ENCODE results near the gene STAG1.
"Not testable (repeated sequence)": the region's sequence is repeated elsewhere in the genome, so short reads cannot be mapped to it uniquely, and the experiment has no call there.

STAG1 gene

DNA sequence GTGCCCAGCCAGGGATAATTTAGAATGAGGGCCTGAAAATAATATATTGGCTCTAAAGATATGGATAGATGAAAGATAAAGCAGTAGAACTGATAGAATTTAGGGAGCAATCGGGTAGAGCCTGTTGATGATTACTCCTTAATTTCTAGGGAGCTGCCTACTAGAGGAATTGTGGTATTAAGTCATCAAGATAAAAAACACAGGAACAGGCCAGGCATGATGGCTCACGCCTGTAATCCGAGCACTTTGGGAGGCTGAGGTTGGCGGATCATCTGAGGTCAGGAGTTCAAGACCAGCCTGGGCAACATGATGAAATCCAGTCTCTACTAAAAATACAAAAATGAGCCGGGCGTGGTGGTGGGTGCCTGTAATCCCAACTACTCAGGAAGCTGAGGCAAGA lies 371.6 kb downstream of the STAG1 start:
- no peak for DNase-seq

DNA sequence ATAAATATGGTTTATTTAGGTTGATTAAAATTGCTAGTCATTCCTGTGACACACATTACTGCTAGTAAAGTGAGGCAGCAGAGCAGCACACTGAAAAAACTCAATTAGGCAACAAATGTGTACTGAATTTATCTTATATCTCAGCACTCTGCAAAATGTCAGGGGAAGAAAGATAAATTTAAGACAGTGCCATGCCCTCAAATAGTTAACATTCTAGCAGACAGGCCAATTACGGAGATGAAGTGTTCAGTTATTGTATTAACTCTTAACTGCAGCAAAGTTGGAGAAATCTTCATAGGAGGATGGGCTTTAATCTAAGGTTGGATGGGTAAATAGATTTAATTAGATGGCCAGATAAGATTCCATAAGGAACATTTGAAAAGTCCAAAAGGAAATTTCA lies 374.2 kb downstream of the STAG1 start:
- no peak for DNase-seq

DNA sequence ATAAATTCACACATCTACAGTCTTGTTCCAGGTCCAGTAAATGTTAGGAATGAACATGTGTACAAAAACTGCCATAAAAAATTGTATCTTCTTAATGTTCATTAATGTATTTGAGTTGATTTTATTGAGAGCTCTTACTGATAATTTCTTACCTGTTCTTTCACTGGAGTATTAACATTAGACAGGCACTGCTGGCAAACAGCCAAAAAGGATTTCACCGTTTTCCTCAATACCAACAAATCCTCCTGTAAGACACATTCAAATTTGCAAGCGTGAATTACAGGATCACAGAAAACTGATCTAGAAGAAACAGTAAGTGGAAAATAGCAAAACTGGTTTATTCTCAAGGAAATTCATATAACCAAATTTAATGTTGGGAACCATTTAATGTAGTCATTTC lies 374.7 kb downstream of the STAG1 start:
- DNase-seq, result peak; percentile 84

DNA sequence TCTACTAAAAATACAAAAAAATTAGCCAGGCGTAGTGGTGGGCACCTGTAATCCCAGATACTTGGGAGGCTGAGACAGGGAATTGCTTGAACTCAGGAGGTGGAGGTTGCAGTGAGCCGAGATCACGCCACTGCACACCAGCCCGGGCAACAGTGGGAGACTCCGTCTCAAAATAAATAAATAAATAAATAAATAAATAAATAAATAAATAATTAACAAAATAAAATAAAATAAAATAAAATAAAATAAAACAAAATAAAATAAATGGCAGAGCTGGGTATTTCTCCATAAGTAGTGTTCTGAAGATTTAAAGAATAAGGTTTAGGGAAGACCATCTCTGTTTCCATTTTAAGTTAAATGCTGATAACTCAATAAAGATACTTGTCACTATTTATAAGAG lies 376.4 kb downstream of the STAG1 start:
- DNase-seq, result not testable (repeated sequence)

DNA sequence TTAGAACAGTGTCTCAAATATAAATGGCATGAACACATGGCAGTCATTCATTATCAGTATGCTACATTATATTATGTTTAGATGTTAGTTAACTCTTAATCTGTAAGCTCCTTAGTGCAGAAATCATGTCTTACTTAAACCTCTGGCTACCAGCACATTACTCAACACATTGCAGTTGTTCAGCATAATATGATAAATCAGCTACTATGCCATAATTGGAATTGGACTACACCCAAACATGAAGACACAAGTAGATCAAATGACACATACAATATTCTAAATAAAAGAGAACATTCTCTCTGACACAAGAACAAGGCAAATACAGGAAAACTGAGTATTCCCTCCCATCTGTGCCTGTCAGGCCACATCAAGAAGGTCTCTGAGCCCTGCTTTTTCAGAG lies 385.9 kb downstream of the STAG1 start:
- DNase-seq, result no peak

DNA sequence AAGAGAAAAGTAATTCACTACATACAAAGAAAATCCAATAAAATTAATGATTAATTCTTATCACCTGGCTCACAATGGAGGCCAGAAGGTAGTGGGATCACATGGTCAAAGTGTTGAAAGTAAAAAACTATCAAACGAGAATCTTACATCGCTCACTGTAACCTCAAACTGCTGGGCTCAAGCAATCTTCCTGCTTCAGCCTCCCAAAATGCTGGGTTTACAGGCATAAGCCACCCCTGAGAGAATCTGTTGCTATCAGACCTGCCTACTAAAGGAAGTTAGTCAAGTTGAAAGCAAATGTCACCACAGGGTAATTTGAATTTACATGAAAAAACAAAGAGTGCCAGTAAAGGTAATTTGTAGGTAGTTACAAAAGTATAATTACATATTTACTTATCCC lies 398.7 kb downstream of the STAG1 start:
- no peak for DNase-seq

DNA sequence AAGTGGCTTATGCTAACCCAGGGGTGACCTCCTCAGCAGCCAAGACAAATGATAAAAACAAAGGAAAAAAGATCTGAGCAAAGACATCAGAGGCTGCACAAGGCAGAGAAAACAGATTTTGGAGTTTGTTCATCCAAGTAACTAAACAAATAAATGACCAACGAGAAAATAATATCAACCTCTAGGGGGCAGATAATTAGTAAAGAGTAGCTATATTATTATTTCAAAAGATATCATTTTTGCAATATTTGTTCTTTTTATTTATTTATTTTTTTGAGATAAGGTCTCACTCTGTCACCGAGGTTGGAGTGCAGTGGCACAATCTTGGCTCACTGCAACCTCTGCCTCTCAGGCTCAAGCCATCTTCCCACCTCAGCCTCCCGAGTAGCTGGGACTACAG lies 400.3 kb downstream of the STAG1 start:
- DNase-seq, result peak; percentile 19

DNA sequence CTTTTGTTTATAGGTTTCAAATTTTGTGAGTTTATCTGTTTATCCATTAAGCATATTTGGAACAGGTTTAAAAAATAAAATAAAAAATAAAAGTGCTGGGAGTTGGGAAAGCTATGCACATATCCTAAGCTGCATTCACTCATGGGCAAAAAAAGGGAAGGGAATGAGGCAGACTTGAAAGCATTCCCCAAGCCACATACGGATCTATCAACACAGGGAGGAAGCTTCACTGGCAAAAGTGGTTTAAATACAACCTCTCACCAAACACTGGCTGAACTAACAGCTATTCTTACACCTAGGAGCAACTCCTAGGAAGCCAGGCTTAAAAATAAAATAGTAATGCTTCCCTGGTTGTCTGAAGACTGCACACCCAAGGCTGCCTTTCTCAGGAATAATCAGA lies 400.8 kb downstream of the STAG1 start:
- DNase-seq, result no peak

DNA sequence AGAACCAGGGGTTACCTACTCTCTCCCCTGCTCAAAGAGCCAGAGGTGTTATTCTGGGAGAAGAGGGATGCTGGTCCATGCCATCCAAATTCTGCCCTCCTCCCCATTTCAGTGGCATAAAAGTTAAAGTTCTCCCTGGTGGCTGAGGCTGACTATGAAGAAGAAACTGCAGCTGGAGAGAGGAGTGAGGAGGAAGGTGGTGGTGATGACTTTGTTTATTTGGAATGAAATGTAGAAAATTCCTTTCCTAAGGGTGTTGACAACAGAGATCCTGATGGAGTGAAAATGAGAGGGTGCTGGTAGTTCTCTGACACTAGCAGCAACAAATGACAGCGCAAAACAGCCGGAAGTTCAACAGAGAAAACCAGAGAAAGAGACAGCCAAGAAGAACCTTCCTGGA lies 401.6 kb downstream of the STAG1 start:
- no peak for DNase-seq

DNA sequence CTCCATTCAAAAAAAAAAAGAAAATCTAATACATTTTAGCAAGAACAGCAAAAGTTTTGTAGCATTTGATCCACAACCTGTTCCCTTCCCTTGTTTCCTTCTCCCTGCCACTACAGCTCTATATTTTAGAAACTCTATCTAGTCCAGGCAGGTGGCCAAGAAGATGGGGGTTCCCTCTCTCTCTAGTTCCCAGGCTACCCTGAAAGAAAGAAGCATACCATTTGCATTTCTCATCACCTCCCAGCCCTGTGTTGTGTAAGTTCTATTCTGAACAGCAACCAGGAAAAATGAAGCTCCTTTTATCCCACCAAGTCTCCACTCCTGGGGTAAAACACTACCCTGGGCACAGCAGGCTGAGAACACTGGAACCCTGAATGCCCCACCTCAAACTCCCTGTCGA lies 402.0 kb downstream of the STAG1 start:
- no peak for DNase-seq

DNA sequence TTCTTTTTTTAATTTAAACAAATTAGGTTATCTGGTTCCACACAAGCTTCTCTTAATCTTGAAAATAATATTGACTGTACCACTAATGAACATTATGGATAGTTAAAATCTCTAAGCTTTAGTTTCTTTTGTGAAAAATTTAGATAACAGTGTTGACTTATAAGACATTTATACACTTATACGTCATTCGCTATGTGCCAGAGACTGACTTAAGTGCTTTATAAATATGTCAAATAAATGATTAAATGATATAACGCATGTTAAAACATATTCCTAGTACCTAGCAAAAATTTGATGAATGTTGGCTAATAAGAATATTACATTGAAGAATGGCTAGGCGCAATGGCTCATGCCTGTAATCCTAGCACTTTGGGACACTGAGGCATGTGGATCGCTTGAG lies 405.7 kb downstream of the STAG1 start:
- DNase-seq, result no peak

DNA sequence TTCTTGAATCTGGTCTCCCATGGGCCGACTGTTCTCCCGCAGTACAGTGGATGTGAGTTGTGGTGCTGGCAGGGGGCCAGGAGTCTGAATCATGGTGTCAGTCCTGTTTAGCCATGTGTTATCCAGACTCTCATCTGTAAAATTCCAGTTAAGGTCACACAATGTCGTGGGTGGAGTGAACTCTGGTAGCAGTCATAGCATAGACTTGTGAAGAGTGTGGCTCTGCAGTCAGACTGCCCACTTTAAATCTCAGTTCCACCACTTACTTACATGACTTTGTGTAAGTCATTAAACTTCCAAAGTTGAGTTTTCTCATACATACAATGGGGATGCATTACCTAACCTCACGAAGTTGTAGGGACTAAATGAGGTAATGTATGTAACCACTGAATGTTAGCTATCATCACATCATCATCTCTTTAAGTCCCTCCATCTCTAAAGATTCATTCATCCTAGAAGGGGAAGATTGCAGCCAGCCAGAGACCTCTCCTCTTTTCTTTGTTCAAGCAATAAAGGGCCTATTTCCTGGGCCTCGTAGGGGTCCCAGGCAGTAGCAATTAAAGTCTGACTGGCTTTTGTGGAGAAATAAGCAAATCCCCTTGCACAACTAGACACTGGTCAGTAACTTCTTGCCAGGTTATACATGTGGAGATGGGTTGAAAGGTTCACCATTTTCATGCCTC lies 408.2 kb downstream of the STAG1 start:
- DNase-seq, result peak; percentile 38

DNA sequence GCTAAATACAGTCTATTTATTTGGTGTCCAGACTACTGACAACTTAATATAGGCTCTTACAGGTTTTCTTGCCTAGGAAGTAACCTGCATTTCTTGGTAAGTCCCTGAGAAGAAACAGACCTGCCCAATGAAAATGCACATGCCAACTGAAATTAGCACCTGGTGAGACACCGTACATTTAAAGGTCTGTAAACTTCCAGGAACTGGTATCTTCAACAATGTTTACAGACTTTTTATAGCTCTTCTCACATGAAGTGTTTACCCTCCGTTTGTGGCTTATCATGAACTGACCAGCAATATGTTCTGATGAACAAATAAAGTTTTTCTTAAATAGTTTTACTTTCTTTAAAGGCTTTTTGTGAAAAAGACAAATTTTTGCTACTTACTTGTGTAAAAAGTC lies 408.7 kb downstream of the STAG1 start:
- no peak for DNase-seq

DNA sequence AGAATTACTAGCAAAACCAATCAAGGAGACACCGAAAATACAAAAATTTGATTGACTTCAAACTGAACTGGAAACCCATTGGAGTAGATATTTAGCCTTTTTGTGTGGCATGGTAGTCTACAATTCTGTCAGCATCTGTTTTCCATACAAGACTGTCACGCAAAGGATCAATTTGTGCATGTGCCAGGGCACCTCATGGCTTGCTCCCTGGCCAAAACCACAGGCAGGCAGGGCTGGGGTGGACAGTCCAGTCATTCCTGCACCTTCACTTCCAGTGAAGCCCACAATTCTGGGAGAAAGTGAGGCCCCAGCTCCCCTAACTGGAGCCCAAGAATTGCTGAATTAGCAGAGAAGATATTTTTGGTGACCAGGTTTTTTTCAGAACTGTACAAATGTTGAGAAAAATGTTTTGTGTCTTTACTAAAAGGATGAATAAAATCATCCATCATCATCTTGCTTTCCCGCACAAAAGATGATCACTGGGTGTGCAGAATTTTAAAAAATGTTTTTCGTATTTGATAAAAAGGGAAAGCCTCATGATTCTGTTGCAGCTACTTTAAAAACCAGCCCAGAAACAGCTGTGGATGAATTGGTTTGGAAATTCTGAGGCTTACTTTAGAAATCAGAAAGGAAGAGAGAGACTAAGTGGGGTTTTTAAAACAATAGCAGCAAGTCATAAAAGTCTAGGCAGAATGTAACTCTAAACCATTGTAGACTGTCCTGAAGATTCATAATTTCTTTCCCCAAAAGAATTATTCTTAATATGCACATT lies 415.7 kb downstream of the STAG1 start:
- no peak for DNase-seq

DNA sequence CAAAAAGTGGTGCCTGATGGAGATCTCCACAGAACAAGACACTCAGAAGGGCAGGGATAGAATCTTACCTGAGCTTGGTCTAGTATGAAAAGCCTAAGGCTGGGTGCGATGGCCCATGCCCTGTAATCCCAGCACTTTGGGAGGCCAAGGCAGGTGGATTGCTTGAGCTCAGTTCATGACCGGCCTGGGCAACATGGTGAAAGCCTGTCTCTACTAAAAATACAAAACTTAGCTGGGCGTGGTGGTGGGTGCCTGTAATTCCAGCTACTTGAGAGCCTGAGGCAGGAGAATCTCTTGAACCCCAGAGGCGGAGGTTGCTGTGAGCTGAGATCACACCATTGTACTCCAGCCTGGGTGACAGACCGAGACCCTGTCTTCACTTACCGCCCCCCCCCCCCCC lies 417.5 kb downstream of the STAG1 start:
- DNase-seq, result not testable (repeated sequence)

DNA sequence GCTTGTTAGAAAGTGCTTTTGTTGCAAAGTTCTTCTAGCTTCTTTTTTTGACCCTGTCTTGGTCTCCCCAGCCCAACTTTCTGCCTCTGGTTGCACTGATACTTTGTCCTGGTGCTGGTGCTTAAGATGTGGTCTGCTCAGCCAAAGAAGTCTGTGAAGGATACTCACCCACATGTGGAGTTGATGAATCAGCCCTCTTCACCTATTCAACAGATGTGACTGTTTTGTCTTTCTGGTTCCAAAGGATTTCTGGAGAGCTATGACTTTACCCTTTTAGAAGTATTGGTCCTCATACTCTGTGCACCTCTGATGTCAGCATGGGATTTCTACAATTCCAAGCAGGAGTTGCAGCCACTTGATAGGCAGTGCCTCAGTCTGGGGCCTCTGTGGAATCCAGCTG lies 418.0 kb downstream of the STAG1 start:
- no peak for DNase-seq

DNA sequence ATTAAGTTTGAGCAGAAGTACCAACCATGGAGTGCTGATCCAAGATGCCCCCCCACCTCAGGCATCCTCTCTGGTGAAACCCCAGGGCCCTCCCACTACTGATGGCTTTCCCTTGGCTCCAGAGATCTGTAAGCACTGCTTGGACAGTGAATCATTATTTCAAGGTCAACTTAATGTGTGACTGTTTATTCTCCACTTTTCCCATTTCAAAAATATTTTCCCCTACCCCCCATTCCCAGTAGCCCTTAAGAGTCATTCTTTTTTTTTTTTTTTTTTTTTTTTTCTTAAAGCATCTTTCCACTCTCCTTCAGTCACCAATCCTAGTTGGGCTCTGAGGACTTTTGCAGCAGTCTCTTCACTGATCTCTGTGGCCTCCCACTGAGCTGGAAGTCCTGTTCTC lies 419.4 kb downstream of the STAG1 start:
- DNase-seq, result no peak

DNA sequence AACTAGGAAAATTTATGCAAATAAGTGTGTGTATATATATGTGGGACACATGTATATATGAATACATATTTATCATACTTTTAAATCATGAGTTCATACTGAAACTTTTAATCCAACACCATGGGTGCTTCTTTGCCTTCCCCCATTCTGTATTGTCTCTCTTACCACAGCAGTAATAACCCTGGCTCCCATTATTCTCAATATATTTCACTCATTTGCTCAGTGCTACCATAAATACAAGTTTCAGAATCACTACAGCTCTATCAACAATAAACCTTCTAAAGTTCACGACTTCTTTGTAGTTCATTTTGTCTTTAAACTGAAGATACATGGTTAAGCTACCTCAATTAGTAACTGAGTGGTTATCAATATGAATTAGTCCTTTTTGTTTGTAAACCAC lies 419.9 kb downstream of the STAG1 start:
- DNase-seq, result no peak

DNA sequence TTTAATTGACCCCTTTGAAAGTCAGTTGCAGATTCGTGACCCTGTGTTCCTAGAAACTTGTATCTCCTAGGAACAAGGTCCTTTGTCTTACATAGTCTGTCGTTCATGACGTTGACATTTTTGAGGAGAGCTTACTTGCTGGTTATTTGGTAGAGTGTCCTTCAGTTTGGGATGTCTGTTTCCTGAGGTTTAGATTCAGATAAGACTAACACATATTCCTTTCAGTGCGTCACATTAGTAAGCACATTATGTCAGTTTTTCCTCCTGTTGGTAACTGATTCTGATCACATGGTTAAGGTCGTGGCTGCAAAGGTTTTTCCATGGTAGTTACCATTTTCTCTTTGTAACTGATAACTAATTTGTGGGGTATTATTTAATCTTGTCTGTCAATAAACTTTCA lies 421.3 kb downstream of the STAG1 start:
- no peak for DNase-seq

DNA sequence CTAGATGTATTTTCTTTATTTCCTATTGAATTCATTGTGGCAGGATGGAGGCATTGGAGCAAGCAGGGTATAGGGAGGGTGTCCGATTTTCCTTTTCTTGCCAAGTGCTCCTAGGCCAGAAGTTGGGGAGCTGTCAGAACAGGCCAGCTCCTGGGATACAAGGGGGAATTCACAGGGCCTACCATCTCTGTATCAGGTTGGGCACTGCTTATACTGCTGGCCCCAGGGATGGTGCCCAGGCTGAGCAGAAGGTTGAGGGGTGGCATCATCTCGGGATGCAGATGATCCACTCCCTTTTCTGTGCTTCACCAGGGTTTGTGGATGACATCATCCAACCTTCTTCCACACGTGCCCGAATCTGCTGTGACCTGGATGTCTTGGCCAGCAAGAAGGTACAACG lies 422.6 kb downstream of the STAG1 start:
- DNase-seq, result no peak

DNA sequence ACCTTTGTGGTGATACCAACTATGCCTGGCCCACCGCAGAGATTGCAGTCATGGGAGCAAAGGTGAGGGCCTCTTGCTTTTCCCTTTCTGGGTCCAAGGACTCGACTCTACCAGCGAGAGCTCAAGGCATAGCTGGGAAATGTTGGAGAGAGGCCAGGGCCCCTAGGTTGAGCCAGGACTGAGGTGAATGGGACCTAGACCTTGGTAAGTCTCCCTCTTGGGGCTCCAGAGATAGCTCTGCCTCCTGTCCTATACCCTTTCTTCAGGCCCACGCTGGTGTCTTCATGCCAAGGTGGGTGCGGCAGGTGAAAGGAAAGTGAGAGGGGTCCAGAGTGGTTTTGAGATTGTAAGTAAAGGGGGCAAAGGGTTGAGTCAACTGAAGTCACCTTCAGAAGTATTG lies 424.5 kb downstream of the STAG1 start:
- no peak for DNase-seq

DNA sequence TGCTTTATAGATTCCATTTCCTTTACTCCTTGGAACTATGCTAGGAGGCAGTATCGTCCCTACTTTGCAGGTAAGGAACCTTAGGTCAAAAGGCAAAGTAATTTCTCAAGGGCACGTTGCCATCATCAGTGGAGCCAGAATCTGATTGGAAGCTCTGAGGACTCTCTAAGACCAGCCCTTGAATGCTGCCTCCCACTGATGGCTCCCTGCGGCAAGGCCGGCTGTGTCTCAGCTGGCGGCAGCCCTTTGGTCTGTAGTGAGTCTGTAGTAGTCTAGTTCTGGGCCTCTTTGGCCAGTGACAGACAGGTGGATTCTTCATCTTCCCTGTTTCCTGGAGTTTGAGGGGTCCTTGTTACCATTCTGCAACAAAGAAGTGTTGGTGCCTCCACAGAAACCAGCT lies 425.9 kb downstream of the STAG1 start:
- DNase-seq, result no peak

DNA sequence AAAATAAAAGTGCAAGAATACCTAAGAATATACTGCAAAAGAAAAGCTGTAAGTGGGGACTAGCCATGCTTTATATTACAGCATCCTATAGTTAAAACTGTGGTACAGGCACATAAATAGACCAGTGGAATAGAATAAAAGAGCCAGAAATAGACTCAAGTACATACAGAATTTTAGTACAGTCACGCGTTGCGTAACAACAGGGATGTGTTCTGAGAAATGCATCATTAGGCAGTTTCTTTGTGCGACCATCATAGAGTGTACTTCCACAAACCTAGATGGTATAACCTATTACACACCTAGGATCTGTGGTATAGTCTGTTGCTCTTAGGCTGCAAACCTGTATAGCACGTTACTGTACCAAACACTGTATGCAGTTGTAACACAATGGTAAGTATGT lies 440.2 kb downstream of the STAG1 start:
- DNase-seq, result no peak

DNA sequence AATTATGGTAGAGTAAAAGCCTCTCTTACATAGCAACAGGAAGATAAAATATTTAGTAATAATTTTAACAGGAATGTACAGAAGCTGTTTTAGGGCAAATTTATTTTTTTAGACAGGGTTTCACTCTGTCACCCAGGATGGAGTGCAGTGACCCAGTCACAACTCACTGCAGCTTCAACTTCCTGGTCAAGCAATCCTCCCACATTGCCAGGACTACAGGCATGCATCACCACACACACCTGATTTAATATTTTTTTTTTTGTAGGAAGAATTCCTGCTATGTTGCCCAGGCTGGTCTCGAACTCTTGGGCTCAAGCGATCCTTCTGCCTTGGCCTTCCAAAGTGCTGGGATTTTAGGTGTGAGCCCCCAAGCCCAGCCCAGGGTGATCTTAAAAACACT lies 440.9 kb downstream of the STAG1 start:
- DNase-seq, result no peak

DNA sequence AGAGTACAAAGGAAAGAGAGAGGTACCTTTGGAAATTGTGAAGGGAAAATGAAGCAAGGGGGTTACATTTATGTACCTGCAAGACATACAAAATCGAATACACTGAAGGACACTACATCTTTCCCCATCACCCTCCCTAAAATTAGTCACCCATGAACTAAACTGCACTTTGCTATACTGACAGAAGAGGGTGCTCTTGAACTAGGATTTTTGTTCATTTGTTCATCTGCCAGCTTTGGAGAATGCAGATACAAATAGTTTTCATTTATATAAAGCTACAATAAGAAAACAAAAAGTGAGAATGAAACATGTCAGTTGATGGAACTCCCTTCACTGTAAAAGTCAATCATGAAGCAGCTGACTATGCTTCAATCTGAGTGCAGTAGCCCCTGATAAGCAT lies 446.3 kb downstream of the STAG1 start:
- peak; percentile 46 for DNase-seq

All from NCI-H82 (cell line).